ENCODE data around the gene CAMSAP2.

DNA sequence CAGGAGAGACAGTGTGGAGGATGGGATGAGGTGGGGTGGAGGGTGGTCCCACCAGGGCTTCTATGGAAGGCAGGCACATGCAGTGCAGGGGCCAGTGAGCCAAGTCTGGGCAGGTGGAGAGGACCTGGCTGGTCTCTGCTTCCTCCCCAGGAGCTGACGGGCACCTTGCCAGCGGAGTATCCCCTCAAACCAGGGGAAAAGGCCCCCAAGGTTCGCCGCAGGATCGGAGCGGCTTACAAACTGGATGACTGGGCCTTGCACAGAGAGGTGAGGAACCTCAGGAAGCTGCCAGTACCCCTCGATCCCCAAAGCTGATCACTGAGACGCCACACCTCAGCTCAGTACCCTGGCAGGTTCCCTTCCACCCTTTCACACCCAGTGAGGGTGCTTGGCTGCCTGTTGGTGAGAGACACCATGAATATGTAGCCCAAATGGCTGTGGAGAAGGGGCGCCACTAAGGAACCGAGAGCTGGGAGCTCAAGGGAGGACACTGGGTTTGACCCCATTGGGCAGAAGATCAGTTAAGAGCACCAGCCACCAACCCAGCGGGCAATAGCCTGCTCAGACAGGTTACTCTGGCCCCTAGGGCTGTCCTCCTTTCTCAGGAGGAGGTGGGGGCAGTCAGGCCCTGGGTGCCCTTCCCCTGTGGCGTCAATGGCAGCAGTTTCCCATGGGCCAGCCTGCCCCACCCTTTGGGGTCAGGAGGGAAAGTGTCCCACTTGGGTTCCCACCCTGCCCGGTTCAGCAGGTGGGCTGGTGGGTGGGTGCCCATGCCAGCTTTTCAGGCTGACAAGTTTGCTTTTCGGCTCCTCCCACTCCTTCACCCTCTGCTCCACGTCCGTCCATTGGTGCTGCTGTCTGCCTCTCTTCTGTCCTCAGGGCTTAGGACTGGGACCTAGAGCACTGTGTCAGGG is 161.5 kb downstream of the CAMSAP2 start:
- TF ChIP-seq POLR2A (IDR thresholded peaks at IDR 0.05; ENCODE audit: low read depth, low read length): no peak
- no peak for TF ChIP-seq JUNB (IDR thresholded peaks at IDR 0.05)
- no peak for TF ChIP-seq GATAD2B (conservative IDR thresholded peaks at IDR 0.05; ENCODE audit: low read depth)
- TF ChIP-seq CBX5 (IDR thresholded peaks at IDR 0.05; ENCODE audit: low read depth): no peak
- TF ChIP-seq POLR2AphosphoS2 (IDR thresholded peaks at IDR 0.05; ENCODE audit: low read depth, low read length): no peak
- no peak for TF ChIP-seq EP300 (IDR thresholded peaks at IDR 0.05; ENCODE audit: borderline replicate concordance in 1 of 2, control insufficient read depth in 1 of 2, low read depth in 2 of 2, low read length in 2 of 2)
- no peak for TF ChIP-seq TBL1XR1 (IDR thresholded peaks at IDR 0.05; ENCODE audit: low read depth, low read length)
- no peak for TF ChIP-seq RAD51 (IDR thresholded peaks at IDR 0.05)
- no peak for TF ChIP-seq ESRRA (IDR thresholded peaks at IDR 0.05; ENCODE audit: low read length)
- TF ChIP-seq SRF (IDR thresholded peaks at IDR 0.05; ENCODE audit: low read depth in 2 of 2, low read length in 2 of 2): no peak
- TF ChIP-seq SMC3 (IDR thresholded peaks at IDR 0.05; ENCODE audit: borderline replicate concordance, low read length): no peak
- TF ChIP-seq, protein P1, sequence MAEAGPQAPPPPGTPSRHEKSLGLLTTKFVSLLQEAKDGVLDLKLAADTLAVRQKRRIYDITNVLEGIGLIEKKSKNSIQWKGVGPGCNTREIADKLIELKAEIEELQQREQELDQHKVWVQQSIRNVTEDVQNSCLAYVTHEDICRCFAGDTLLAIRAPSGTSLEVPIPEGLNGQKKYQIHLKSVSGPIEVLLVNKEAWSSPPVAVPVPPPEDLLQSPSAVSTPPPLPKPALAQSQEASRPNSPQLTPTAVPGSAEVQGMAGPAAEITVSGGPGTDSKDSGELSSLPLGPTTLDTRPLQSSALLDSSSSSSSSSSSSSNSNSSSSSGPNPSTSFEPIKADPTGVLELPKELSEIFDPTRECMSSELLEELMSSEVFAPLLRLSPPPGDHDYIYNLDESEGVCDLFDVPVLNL (IDR thresholded peaks at IDR 0.05; ENCODE audit: low read depth, low read length): no peak

Measured in GM12878 (cell line).